Mesendoderm (in vitro differentiated cells): ENCODE results near the gene DPP9.
"Not testable (repeated sequence)": the region's sequence is repeated elsewhere in the genome, so short reads cannot be mapped to it uniquely, and the experiment has no call there.

ENCODE experiments used
- DNase-seq: peaks from one replicate; pipeline ENCODE4 v3.0.0; 2013
- H2AK5ac ChIP-seq: 2 replicates; pipeline ENCODE4 v1.6.1; 2013; ENCODE audit warnings: low read length, inconsistent platforms
- H2BK120ac ChIP-seq: 2 replicates; pipeline ENCODE4 v1.6.1; 2013; ENCODE audit warnings: low read depth, mild to moderate bottlenecking, low read length, moderate library complexity, mixed read lengths
- H2BK15ac ChIP-seq: replicated peaks from 2 replicates; pipeline ENCODE4 v1.6.1; 2013; ENCODE audit warnings: low read depth, mild to moderate bottlenecking, moderate library complexity
- H2BK5ac ChIP-seq: 2 replicates; pipeline ENCODE4 v1.6.1; 2013; ENCODE audit warnings: low read length, inconsistent platforms
- H3K18ac ChIP-seq: 2 replicates; pipeline ENCODE4 v1.6.1; 2013; ENCODE audit warnings: mild to moderate bottlenecking, low read length, mixed read lengths
- H3K23ac ChIP-seq: one replicate; pipeline ENCODE4 v1.6.1; 2013; ENCODE audit warnings: low read length
- H3K27ac ChIP-seq: 2 replicates; pipeline ENCODE4 v1.5.1; 2013; ENCODE audit warnings: low read depth, mild to moderate bottlenecking, inconsistent platforms, low read length, moderate library complexity
- H3K27me3 ChIP-seq: 2 replicates; pipeline ENCODE4 v1.6.1; 2013; ENCODE audit warnings: low read length, control low read depth, mild to moderate bottlenecking, inconsistent platforms; ENCODE audit not compliant: insufficient read depth, poor library complexity
- H3K36me3 ChIP-seq: 2 replicates; pipeline ENCODE4 v1.6.1; 2013; ENCODE audit warnings: low read length, inconsistent platforms; ENCODE audit not compliant: control insufficient read depth, insufficient read depth
- H3K4ac ChIP-seq: one replicate; pipeline ENCODE4 v1.6.1; 2013; ENCODE audit warnings: low read depth, mild to moderate bottlenecking, low read length, moderate library complexity
- H3K4me1 ChIP-seq: 2 replicates; pipeline ENCODE4 v1.6.1; 2013; ENCODE audit warnings: low read depth, low read length, inconsistent platforms; ENCODE audit not compliant: control insufficient read depth
- H3K4me2 ChIP-seq: 2 replicates; pipeline ENCODE4 v1.6.1; 2013; ENCODE audit warnings: low read length
- H3K4me3 ChIP-seq: 2 replicates; pipeline ENCODE4 v1.5.1; 2013; ENCODE audit warnings: mild to moderate bottlenecking, low read length
- H3K56ac ChIP-seq: one replicate; pipeline ENCODE4 v1.6.1; 2013; ENCODE audit warnings: low read length
- H3K79me1 ChIP-seq: 2 replicates; pipeline ENCODE4 v1.6.1; 2013; ENCODE audit warnings: low read length, inconsistent platforms
- H3K79me2 ChIP-seq: 2 replicates; pipeline ENCODE4 v1.6.1; 2013; ENCODE audit warnings: mild to moderate bottlenecking, low read length; ENCODE audit not compliant: control insufficient read depth, insufficient read depth
- H3K9ac ChIP-seq: 2 replicates; pipeline ENCODE4 v1.6.1; 2013; ENCODE audit warnings: low read length, inconsistent platforms
- H4K5ac ChIP-seq: one replicate; pipeline ENCODE4 v1.6.1; 2013; ENCODE audit warnings: low read length
- H4K8ac ChIP-seq: one replicate; pipeline ENCODE4 v1.6.1; 2013; ENCODE audit warnings: low read depth, mild to moderate bottlenecking, control low read depth, low read length, moderate library complexity
- WGBS: extraction: QIAGEN DNeasy Blood & Tissue Kit; methylation state at CpG from one replicate; pipeline ENCODE4 v1.1.7; 2013; ENCODE audit warnings: low lambda C conversion rate, missing lambda C conversion rate; ENCODE audit not compliant: insufficient coverage; ENCODE audit errors: extremely low coverage; 5-methylcytosine and 5-hydroxymethylcytosine counted together

Gene DPP9

DNA sequence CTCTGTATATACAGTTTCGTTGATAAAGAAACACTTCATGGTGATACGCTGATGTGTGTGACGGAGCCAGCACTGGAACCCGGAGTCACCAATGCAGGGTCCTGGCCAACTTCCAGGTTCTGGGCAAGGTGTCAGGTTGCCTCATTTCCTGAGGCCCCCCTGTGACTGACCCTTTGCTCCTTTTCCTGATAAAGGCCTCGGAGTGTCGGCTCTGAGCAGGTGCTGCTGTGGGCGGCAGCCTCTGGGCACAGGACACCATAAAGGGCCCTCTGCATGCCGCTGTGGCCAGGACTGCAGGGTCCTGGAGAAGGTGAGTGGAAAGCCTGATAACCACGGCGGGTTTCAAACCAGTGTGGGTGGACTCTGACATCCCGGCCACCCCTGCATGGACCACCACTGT is 36.2 kb downstream of the DPP9 start:
- no peaks in the 10 kb centered on the region for H3K27me3 ChIP-seq
- no peak overlapping the region for H3K56ac ChIP-seq
- H4K8ac ChIP-seq = no peak overlapping the region
- H3K23ac ChIP-seq = no peak overlapping the region
- no peak overlapping the region for H3K18ac ChIP-seq
- no peak overlapping the region for H3K27ac ChIP-seq
- no peak overlapping the region for H2AK5ac ChIP-seq
- no peaks in the 10 kb centered on the region for H3K79me1 ChIP-seq
- no peaks in the 10 kb centered on the region for H3K79me2 ChIP-seq
- H3K9ac ChIP-seq = no peak overlapping the region
- no peaks in the 10 kb centered on the region for H3K4me1 ChIP-seq
- no peak overlapping the region for H2BK120ac ChIP-seq
- no CpG with 5 or more reads among the region's 11 CpGs for WGBS
- H3K4ac ChIP-seq = no peak overlapping the region
- no peak overlapping the region for H3K4me3 ChIP-seq
- DNase-seq = no peak
- peaks cover 2% of the 10 kb centered on the region for H3K36me3 ChIP-seq
- H4K5ac ChIP-seq = no peak overlapping the region
- no peak overlapping the region for H2BK15ac ChIP-seq
- H3K4me2 ChIP-seq = no peak overlapping the region
- no peak overlapping the region for H2BK5ac ChIP-seq

- no CpG with 5 or more reads among the region's 10 CpGs for WGBS
- no peak overlapping the region for H3K56ac ChIP-seq
- H4K5ac ChIP-seq = no peak overlapping the region
- no peak overlapping the region for H2AK5ac ChIP-seq
- H3K27ac ChIP-seq = no peak overlapping the region
- no peak overlapping the region for H3K4me2 ChIP-seq
- H3K27me3 ChIP-seq = no peaks in the 10 kb centered on the region
- H4K8ac ChIP-seq = no peak overlapping the region
- no peak overlapping the region for H2BK15ac ChIP-seq
- H3K18ac ChIP-seq = no peak overlapping the region
- no peak overlapping the region for H2BK120ac ChIP-seq
- H3K4me1 ChIP-seq = no peaks in the 10 kb centered on the region
- no peak overlapping the region for H3K9ac ChIP-seq
- H3K4me3 ChIP-seq = no peak overlapping the region
- H3K79me2 ChIP-seq = no peaks in the 10 kb centered on the region
- H2BK5ac ChIP-seq = no peak overlapping the region
- DNase-seq = no peak
- H3K23ac ChIP-seq = no peak overlapping the region
- H3K36me3 ChIP-seq = peaks cover 2% of the 10 kb centered on the region
- no peak overlapping the region for H3K4ac ChIP-seq
- no peaks in the 10 kb centered on the region for H3K79me1 ChIP-seq
Measured at GRCh38 chr19:4686700-4687099, 36.9 kb downstream of the DPP9 start.

DNA sequence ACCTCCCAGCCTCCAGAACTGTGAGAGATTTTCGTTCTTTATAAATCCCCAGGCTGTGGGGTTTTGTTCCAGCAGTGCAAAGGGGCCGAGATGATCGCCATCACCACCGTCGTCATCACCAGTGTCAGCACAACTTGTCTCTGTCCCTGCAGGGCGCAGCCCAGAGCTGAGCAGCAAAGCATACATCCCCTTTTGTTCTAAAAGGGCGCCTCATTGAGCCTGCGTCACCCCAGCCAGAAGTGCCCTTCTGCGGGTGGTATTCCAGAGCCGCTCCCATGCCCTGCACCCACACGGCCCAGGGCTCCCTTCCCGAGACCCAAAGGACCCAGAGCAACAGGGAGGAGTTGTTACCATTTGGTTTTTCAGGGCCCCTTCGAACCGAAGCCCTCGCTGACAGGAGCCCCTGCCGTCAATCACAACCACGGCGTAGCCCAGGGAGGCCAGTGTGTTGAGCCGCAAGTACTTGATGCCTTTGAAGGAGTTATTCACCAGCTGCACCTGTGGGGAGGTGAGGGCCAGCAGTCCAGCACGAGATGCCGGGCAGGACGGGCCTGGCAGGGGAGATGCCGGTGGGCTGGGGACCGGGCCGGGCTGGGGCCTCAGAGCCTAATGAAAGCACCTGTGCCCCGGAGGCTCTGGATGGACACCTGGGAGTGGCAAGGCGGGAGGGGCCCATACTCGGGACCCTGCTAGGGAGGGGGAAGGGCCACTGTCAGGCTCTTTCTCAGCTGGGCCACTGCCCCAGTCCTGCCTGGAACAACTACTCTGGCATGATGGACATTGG is 39.1 kb downstream of the DPP9 start:
- H2BK15ac ChIP-seq = no peak overlapping the region
- no peaks in the 10 kb centered on the region for H3K79me1 ChIP-seq
- no peak overlapping the region for H3K18ac ChIP-seq
- H3K27ac ChIP-seq = no peak overlapping the region
- H3K27me3 ChIP-seq = no peaks in the 10 kb centered on the region
- no peak for DNase-seq
- H3K56ac ChIP-seq = no peak overlapping the region
- H2BK5ac ChIP-seq = no peak overlapping the region
- no peak overlapping the region for H2AK5ac ChIP-seq
- no peak overlapping the region for H3K4me2 ChIP-seq
- H3K36me3 ChIP-seq = no peaks in the 10 kb centered on the region
- no CpG with 5 or more reads among the region's 28 CpGs for WGBS
- no peaks in the 10 kb centered on the region for H3K79me2 ChIP-seq
- no peak overlapping the region for H2BK120ac ChIP-seq
- no peak overlapping the region for H4K8ac ChIP-seq
- no peak overlapping the region for H3K4ac ChIP-seq
- H3K4me3 ChIP-seq = no peak overlapping the region
- no peak overlapping the region for H3K9ac ChIP-seq
- no peaks in the 10 kb centered on the region for H3K4me1 ChIP-seq
- no peak overlapping the region for H3K23ac ChIP-seq
- H4K5ac ChIP-seq = no peak overlapping the region

GRCh38 chr19:4682417-4683200 is 41.0 kb downstream of the DPP9 start:
- H3K18ac ChIP-seq = no peak overlapping the region
- H4K8ac ChIP-seq = no peak overlapping the region
- no peak overlapping the region for H2BK15ac ChIP-seq
- no peak overlapping the region for H3K23ac ChIP-seq
- DNase-seq = no peak
- H3K4me3 ChIP-seq = no peak overlapping the region
- no peak overlapping the region for H2BK120ac ChIP-seq
- H3K79me1 ChIP-seq = no peaks in the 10 kb centered on the region
- H3K9ac ChIP-seq = no peak overlapping the region
- H2BK5ac ChIP-seq = no peak overlapping the region
- H2AK5ac ChIP-seq = no peak overlapping the region
- H3K4ac ChIP-seq = no peak overlapping the region
- H3K4me1 ChIP-seq = no peaks in the 10 kb centered on the region
- no peaks in the 10 kb centered on the region for H3K79me2 ChIP-seq
- no peak overlapping the region for H3K4me2 ChIP-seq
- WGBS = no CpG with 5 or more reads among the region's 45 CpGs
- H3K56ac ChIP-seq = no peak overlapping the region
- H3K36me3 ChIP-seq = no peaks in the 10 kb centered on the region
- no peak overlapping the region for H3K27ac ChIP-seq
- no peaks in the 10 kb centered on the region for H3K27me3 ChIP-seq
- no peak overlapping the region for H4K5ac ChIP-seq

DNA sequence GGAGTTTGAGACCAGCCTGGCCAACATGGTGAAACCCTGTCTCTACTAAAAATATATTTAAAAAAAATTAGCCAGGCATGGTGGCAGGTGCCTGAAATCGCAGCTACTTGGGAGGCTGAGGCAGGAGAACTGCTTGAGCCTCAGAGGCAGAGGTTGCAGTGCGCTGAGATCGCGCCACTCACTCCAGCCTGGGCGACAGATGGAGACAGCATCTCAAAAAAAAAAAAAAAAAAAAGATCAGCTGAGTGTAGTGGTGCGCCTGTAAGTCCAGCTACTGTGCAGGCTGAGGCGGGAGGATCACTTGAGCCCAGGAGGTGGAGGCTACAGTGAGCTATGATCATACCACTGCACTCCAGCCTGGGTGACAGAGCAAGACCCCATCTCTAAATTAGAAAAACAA is 43.6 kb downstream of the DPP9 start:
- WGBS = no CpG with 5 or more reads among the region's 7 CpGs
- H3K4me1 ChIP-seq, H3K79me2 ChIP-seq, H3K79me1 ChIP-seq, H2AK5ac ChIP-seq, H3K27ac ChIP-seq, H3K4ac ChIP-seq, H3K9ac ChIP-seq, H3K27me3 ChIP-seq, DNase-seq, H2BK120ac ChIP-seq, H3K36me3 ChIP-seq, H3K4me3 ChIP-seq, H2BK15ac ChIP-seq, H3K56ac ChIP-seq, H2BK5ac ChIP-seq, H3K23ac ChIP-seq, H3K18ac ChIP-seq, H4K8ac ChIP-seq, H3K4me2 ChIP-seq, H4K5ac ChIP-seq: not testable (repeated sequence)
